Neural progenitor cell (in vitro differentiated cells): ENCODE results near the gene KLHDC3.

ENCODE experiments used
- EZH2 ChIP-seq: fragments of 200-600 bp; sonication (generic); IDR thresholded peaks from 2 replicates; pipeline ENCODE4 v1.6.1; 2017; ENCODE audit warnings: antibody characterized with exemption, mild to moderate bottlenecking, moderate library complexity
- EZH2phosphoT487 ChIP-seq: fragments of 200-600 bp; sonication (generic); IDR thresholded peaks from 2 replicates; pipeline ENCODE4 v1.6.1; 2017; ENCODE audit warnings: antibody characterized with exemption
- TF ChIP-seq, protein P1 (sequence below): fragments of 200-600 bp; sonication (generic); IDR thresholded peaks from 2 replicates; pipeline ENCODE4 v1.5.1; 2017; ENCODE audit warnings: antibody characterized with exemption, mild to moderate bottlenecking

DNA sequence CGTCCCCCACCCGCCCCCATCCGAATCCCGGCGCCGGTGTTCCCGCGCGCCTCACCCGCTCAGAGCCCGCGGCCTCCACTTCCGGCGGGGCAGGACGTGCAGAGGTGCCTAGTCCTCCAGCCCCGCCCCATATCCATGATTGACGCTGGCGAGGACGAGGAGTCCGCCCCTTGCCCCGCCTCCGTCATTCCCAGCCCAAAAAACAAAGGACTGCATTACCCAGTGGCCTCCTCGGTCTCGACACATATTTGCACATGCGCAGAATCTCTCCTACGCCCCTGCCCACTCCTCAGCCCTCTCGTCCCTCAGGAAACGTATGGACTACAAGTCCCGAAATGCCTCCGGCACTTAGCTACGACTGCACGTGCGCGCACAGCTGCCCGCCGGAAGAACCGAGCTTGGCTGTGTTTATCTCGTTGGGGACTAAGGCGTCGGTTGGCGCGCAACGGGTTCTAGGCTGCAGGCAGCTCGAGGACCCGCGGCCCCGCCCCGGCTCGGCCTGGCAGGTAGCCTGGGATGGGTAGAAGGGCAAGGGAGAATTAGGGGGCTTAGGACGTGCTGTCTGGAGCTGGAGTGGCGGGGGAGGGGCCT lies at the start of gene KLHDC3, which contains the start of gene MEA1:
- TF ChIP-seq, protein P1, sequence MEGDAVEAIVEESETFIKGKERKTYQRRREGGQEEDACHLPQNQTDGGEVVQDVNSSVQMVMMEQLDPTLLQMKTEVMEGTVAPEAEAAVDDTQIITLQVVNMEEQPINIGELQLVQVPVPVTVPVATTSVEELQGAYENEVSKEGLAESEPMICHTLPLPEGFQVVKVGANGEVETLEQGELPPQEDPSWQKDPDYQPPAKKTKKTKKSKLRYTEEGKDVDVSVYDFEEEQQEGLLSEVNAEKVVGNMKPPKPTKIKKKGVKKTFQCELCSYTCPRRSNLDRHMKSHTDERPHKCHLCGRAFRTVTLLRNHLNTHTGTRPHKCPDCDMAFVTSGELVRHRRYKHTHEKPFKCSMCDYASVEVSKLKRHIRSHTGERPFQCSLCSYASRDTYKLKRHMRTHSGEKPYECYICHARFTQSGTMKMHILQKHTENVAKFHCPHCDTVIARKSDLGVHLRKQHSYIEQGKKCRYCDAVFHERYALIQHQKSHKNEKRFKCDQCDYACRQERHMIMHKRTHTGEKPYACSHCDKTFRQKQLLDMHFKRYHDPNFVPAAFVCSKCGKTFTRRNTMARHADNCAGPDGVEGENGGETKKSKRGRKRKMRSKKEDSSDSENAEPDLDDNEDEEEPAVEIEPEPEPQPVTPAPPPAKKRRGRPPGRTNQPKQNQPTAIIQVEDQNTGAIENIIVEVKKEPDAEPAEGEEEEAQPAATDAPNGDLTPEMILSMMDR = no peak
- TF ChIP-seq EZH2phosphoT487 (no peak), EZH2 (no peak)
